ENCODE results near the gene DEFB124.
"Not testable (repeated sequence)": the region's sequence is repeated elsewhere in the genome, so short reads cannot be mapped to it uniquely, and the experiment has no call there.

The DEFB124 gene

DNA sequence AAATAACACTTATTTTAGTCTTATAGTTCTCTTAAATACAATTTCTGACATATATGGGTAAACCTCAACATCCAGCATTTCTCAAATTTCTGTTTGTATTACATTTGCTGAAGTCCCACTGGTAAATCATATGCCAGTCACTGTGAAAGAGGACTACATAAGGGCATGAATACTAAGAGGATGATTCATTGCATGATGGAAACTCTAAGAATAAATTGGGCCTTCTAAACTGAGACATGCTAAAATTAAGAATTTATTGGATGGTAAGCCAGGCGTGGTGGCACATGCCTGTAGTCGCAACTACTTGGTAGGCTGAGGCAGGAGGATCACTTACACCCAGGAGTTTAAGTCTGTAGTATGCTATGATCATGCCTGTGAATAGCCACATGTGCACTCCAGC is 22.4 kb downstream of the DEFB124 start:
- Histone ChIP-seq H3K4me2 (no peak overlapping the region), H3K4me1 (peaks cover 0 to 7% (median 4%) of the 10 kb centered on the region in 10 experiments; a peak in 9 of 20 replicates), H3K27me3 (no peaks in the 10 kb centered on the region), H3K27ac (no peak overlapping the region), H3K36me3 (no peaks in the 10 kb centered on the region), H4K20me1 (no peaks in the 10 kb centered on the region), H3K4me3 (no peak overlapping the region), H3K9me3 (replicated peaks in 1 of 11) (peaks cover 5 to 33% (median 14%) of the 10 kb centered on the region in 11 experiments; a peak in 14 of 22 replicates), H3K9ac (no peak overlapping the region)
- TF ChIP-seq Cebpa-rat (IDR thresholded peaks at IDR 0.05): no peak

DNA sequence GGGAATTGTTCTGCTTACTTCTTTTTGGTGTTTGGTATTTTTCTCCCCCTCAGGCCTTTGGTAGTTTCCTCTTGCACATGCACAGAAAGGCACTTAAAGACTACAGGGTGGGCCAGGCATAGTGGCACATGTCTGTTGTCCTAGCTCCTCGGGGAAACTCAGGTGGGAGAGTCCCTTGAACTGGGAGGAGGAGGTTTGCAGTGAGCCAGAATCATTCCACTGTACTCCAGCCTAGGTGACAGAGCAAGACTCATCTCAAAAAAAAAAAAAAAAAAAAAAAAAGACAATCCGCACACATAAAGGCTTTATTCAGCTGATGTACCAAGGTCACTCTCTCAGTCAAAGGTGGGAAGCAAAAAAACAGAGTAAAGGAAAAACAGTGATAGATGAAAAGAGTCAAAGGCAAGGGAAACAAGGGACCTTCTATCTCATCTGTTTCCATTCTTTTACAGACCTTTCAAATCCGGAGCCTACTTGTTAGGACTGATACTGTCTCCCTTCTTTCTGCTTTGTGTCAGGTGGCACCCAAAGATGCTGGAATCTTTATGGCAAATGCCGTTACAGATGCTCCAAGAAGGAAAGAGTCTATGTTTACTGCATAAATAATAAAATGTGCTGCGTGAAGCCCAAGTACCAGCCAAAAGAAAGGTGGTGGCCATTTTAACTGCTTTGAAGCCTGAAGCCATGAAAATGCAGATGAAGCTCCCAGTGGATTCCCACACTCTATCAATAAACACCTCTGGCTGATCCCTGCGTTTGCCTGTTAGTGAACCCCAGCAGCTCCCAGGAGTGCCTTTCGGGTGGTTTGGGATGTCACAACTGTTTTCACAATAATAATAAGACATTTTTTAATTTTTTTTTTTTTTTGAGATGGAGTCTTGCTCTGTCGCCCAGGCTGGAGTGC is 25.2 kb downstream of the DEFB124 start:
- Histone ChIP-seq H3K36me3 (no peaks in the 10 kb centered on the region), H3K4me1 (peaks cover 0 to 7% (median 4%) of the 10 kb centered on the region in 10 experiments; a peak in 9 of 20 replicates), H3K4me2 (no peak overlapping the region), H3K9me3 (replicated peaks in 1 of 11) (peaks cover 5 to 33% (median 14%) of the 10 kb centered on the region in 11 experiments; a peak in 14 of 22 replicates), H3K9ac (no peak overlapping the region), H4K20me1 (no peaks in the 10 kb centered on the region), H3K4me3 (no peak overlapping the region), H3K27ac (no peak overlapping the region), H3K27me3 (no peaks in the 10 kb centered on the region)
- no peak for TF ChIP-seq Cebpa-rat (IDR thresholded peaks at IDR 0.05)

DNA sequence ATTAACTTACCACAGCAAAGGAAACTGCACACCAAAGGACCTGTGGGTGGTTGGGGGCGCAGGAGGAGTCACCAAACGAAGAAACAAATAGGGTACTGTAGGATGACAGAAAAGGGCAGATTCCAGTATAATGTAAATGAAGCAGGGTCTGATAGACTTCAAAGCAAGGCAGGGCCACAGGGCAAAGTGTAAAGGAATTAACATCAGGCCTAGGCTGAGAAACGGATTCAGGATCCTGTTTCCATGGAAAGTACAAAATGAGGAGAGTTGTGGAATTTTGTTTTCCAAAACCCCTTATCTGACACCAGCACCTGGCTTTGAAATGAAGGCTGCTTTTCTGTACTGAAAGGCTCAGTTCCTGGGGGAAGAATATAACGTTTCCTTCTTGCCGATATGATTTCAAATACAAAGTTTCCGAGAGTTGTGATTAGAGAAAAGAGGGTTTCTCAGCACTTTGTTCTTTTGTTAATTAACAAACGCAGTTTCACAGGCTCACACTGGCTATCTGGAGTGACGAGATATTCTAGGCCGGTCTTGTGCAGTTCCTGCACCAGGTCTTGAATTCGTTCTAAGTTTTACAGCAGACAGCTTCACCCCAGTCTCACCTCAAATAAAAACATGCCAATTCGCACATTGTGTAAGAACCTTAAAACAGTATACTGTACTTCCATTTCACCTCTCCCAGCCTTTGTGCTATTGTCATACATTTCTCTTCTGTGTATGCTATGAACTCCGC is 28.7 kb downstream of the DEFB124 start:
- Histone ChIP-seq H3K27ac (no peak overlapping the region), H3K4me2 (no peak overlapping the region), H3K4me1 (no peaks in the 10 kb centered on the region), H3K4me3 (no peak overlapping the region), H3K27me3 (no peaks in the 10 kb centered on the region), H4K20me1 (no peaks in the 10 kb centered on the region), H3K9ac (no peak overlapping the region), H3K36me3 (no peaks in the 10 kb centered on the region), H3K9me3 (replicated peaks in 1 of 11) (peaks cover 5 to 21% (median 14%) of the 10 kb centered on the region in 11 experiments; a peak in 13 of 22 replicates)
- no peak for TF ChIP-seq Cebpa-rat (IDR thresholded peaks at IDR 0.05)

DNA sequence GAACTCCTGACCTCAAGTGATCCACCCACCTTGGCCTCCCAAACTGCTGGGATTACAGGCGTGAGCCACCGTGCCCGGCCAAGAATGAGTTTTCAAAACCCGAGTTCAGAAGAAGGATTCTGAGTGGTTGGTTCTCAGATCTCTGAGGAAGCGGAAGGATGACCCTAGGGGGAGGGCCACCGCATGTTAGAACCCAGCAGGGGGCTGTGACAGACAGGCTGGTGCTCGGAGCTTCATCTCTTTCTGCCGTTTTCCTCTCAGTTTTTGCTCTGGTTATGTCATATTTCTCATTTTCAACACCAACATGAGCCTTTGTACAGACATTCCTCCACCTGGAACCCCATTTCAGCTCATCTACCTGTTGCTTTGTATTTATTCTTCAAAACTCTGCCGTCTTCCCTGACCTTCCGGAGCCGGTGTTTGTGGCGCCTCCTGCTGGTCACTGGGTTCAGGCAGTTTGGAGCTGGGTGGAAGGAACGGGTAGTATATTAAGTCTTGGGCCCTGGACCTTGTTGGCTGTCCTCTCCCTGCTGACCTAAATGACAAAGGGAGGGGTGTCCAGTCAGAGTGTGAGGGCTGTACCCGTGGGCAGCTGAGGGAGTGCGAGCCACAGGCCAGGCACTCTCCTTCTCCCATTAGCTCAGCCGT is 34.8 kb downstream of the DEFB124 start, which contains the start of gene DEFB123:
Gene DEFB123 (plus strand): TSS at position 621 of the 648 bp plus-strand sequence. CDS start 67 bp downstream, outside the sequence.
- Histone ChIP-seq H3K4me2 (no peak within 1 kb of the TSS), H3K9me3 (replicated peaks in 1 of 11) (no peaks in the 10 kb centered on the region), H3K4me3 (no peak within 1 kb of the TSS), H3K27me3 (no peaks in the 10 kb centered on the region), H3K9ac (no peak within 1 kb of the TSS), H3K27ac (no peak within 1 kb of the TSS), H3K36me3 (no peaks in the 10 kb centered on the region), H4K20me1 (no peaks in the 10 kb centered on the region), H3K4me1 (0 out of 20 replicates have a peak, but pooled peaks cover 0 to 4% (median 0%) of the 10 kb centered on the region in 10 experiments)
- TF ChIP-seq Cebpa-rat (IDR thresholded peaks at IDR 0.05): no peak

DNA sequence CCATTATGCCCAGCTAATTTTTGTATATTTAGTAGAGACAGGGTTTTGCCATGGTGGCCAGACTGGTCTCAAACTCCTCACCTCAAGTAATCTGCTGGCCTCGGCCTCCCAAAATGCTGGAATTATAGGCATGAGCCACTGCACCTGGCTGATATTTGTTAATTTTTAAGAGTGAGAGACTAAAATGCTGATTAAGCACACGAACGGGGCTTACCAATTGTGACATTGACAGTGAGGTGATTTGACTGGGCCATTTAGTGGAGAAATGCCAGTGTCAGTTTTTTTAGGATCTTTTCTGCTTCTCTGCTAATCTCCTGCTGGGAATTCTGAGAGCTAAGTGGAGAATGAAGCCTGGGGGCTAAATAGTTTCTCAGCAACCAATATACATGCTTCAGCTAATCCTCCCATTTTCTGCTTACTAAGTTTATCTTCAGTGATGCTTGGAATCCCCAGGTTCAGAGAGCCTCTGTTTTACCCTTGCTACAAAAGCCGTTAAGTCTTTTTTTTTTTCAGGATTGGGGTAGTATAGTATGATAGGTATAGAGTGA is 44.3 kb downstream of the DEFB124 start:
- no peak for TF ChIP-seq Cebpa-rat (IDR thresholded peaks at IDR 0.05)

DNA sequence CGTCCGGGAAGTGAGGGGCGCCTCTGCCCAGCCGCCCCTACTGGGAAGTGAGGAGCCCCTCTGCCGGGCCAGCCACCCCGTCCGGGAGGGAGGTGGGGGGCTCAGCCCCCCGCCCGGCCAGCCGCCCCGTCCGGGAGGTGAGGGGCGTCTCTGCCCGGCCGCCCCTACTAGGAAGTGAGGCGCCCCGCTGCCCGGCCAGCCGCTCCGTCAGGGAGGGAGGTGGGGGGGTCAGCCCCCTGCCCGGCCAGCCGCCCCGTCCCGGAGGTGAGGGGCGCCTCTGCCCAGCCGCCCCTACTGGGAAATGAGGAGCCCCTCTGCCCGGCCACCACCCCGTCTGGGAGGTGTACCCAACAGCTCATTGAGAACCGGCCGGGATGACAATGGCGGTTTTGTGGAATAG is 47.4 kb downstream of the DEFB124 start:
- not testable (repeated sequence) for H3K4me2 ChIP-seq, H3K27me3 ChIP-seq, H3K4me3 ChIP-seq, H3K4me1 ChIP-seq, H4K20me1 ChIP-seq, H3K36me3 ChIP-seq, H3K27ac ChIP-seq, H3K9ac ChIP-seq
- peaks cover 0 to 14% (median 8%) of the 10 kb centered on the region in 11 experiments; a peak in 10 of 22 replicates for H3K9me3 ChIP-seq (replicated peaks in 1 of 11)

More for the DNA sequence above, 44.3 kb downstream of the DEFB124 start:
- Histone ChIP-seq H3K27ac (no peak overlapping the region), H3K4me1 (no peaks in the 10 kb centered on the region), H3K27me3 (no peaks in the 10 kb centered on the region), H3K36me3 (no peaks in the 10 kb centered on the region), H3K4me3 (no peak overlapping the region), H3K9me3 (replicated peaks in 1 of 11) (peaks cover 0 to 9% (median 5%) of the 10 kb centered on the region in 11 experiments; a peak in 9 of 22 replicates), H3K9ac (no peak overlapping the region), H4K20me1 (no peaks in the 10 kb centered on the region), H3K4me2 (no peak overlapping the region)

DNA sequence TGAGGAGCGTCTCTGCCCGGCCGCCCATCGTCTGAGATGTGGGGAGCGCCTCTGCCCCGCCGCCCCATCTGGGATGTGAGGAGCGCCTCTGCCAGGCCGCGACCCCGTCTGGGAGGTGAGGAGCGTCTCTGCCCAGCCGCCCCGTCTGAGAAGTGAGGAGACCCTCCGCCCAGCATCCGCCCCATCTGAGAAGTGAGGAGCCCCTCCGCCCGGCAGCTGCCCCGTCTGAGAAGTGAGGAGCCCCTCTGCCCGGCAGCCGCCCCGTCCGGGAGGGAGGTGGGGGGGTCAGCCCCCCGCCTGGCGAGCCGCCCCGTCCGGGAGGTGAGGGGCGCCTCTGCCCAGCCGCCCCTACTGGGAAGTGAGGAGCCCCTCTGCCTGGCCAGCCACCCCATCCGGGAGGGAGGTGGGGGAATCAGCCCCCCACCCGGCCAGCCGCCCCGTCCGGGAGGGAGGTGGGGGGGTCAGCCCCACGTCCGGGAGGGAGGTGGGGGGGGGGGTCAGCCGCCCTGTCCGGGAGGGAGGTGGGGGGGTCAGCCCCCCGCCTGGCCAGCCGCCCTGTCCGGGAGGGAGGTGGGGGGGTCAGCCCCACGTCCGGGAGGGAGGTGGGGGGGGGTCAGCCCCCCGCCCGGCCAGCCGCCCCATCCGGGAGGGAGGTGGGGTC is 47.9 kb downstream of the DEFB124 start:
- not testable (repeated sequence) for H3K27me3 ChIP-seq, H4K20me1 ChIP-seq, H3K36me3 ChIP-seq, H3K27ac ChIP-seq, H3K9ac ChIP-seq, H3K4me1 ChIP-seq, H3K4me3 ChIP-seq, H3K4me2 ChIP-seq
- peaks cover 0 to 14% (median 8%) of the 10 kb centered on the region in 11 experiments; a peak in 10 of 22 replicates for H3K9me3 ChIP-seq (replicated peaks in 1 of 11)

DNA sequence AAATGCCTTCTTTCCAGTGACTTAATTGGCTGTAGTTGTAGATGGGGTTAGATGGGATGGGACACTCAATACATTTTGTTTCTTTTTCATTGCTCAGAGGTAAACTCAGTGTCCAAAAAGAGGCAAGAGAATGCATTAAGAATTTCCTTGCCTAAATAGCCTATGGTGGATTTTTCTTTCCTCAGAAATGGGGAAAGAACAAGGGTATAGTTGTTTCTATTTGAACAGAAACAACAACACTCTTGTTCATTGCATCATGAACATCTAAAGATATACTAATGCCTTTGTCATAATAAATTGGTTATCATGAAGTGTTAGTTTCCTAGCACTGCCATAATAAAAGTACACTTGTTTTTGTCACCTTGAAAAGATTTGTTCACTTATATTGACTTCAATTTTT is 49.1 kb downstream of the DEFB124 start:
- Histone ChIP-seq H3K27me3 (no peaks in the 10 kb centered on the region), H3K9ac (no peak overlapping the region), H4K20me1 (no peaks in the 10 kb centered on the region), H3K27ac (no peak overlapping the region), H3K4me1 (no peaks in the 10 kb centered on the region), H3K4me3 (no peak overlapping the region), H3K4me2 (no peak overlapping the region), H3K36me3 (no peaks in the 10 kb centered on the region), H3K9me3 (replicated peaks in 1 of 11) (peaks cover 0 to 14% (median 8%) of the 10 kb centered on the region in 11 experiments; a peak in 10 of 22 replicates)
- TF ChIP-seq Cebpa-rat (IDR thresholded peaks at IDR 0.05): no peak
